Right atrium auricular region (tissue), 2 donors: ENCODE data around the gene PNMA6F. TPM values are rescaled to one million over a fixed set of nuclear protein-coding genes. Genes with fewer than 3 reads are reported as not detected.
"Not testable (repeated sequence)": the region's sequence is repeated elsewhere in the genome, so short reads cannot be mapped to it uniquely, and the experiment has no call there.

Experiments
- DNase-seq: peaks from one replicate; pipeline ENCODE4 v3.0.0-alpha.2; 2019; ENCODE audit warnings: low spot score
- H3K27ac ChIP-seq, 2 donors: fragments of 200-600 bp; sonication (generic); 1 replicate in 1 of 2; 2 replicates in 1 of 2; pipeline ENCODE4 v1.5.1; 2016 to 2019
- H3K27me3 ChIP-seq, 2 donors: fragments of 200-600 bp; sonication (generic); one replicate each; pipeline versions ENCODE4 v1.5.1 to v1.6.0; 2017 to 2019
- H3K36me3 ChIP-seq: fragments of 200-600 bp; sonication (generic); one replicate; pipeline ENCODE4 v1.5.1; 2016
- H3K4me1 ChIP-seq, 2 donors: fragments of 200-600 bp; sonication (generic); one replicate each; pipeline versions ENCODE4 v1.5.1 to v1.6.0; 2017 to 2019
- H3K4me3 ChIP-seq, 2 donors: fragments of 200-600 bp; sonication (generic); 1 replicate in 1 of 2; 2 replicates in 1 of 2; pipeline ENCODE4 v1.5.1; 2017 to 2019; ENCODE audit warnings: mild to moderate bottlenecking in 1 of 2, moderate library complexity in 1 of 2
- H3K9me3 ChIP-seq, 2 donors: fragments of 200-600 bp; sonication (generic); one replicate each; pipeline ENCODE4 v1.5.1; 2019
- total RNA-seq, 2 donors: library from RNA; depleted of rRNA; stranded (reverse); fragments of >200 nt; gene quantifications; one replicate each; pipeline ENCODE4 v1.1.0, GENCODE V29; 2016
- TF ChIP-seq, protein P1 (sequence below), 2 donors: fragments of 200-600 bp; sonication (generic); IDR thresholded peaks; one replicate each; pipeline ENCODE4 v1.5.1; 2019; ENCODE audit warnings: antibody characterized with exemption in 2 of 2

PNMA6F gene
- total RNA-seq, 2 donors from 2014 or later, result not detected

- Histone ChIP-seq H3K27ac (no peak overlapping the region), H3K4me3 (no peak overlapping the region), H3K4me1 (no peaks in the 10 kb centered on the region), H3K9me3 (no peaks in the 10 kb centered on the region), H3K36me3 (no peaks in the 10 kb centered on the region), H3K27me3 (no peaks in the 10 kb centered on the region)
- TF ChIP-seq, protein P1, sequence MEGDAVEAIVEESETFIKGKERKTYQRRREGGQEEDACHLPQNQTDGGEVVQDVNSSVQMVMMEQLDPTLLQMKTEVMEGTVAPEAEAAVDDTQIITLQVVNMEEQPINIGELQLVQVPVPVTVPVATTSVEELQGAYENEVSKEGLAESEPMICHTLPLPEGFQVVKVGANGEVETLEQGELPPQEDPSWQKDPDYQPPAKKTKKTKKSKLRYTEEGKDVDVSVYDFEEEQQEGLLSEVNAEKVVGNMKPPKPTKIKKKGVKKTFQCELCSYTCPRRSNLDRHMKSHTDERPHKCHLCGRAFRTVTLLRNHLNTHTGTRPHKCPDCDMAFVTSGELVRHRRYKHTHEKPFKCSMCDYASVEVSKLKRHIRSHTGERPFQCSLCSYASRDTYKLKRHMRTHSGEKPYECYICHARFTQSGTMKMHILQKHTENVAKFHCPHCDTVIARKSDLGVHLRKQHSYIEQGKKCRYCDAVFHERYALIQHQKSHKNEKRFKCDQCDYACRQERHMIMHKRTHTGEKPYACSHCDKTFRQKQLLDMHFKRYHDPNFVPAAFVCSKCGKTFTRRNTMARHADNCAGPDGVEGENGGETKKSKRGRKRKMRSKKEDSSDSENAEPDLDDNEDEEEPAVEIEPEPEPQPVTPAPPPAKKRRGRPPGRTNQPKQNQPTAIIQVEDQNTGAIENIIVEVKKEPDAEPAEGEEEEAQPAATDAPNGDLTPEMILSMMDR (IDR thresholded peaks at IDR 0.05), result no peak
- DNase-seq, result no peak
Measured at GRCh38 chrX:153302796-153303195, 18.8 kb downstream of the PNMA6F start.

GRCh38 chrX:153301746-153302145 lies 19.8 kb downstream of the PNMA6F start:
- Histone ChIP-seq H3K4me1 (no peaks in the 10 kb centered on the region), H3K27ac (no peak overlapping the region), H3K36me3 (no peaks in the 10 kb centered on the region), H3K4me3 (no peak overlapping the region), H3K9me3 (no peaks in the 10 kb centered on the region), H3K27me3 (no peaks in the 10 kb centered on the region)
- TF ChIP-seq, protein P1 (IDR thresholded peaks at IDR 0.05), result no peak
- no peak for DNase-seq

- Histone ChIP-seq H3K27me3 (no peaks in the 10 kb centered on the region), H3K9me3 (no peaks in the 10 kb centered on the region), H3K4me1 (no peaks in the 10 kb centered on the region), H3K4me3 (no peak overlapping the region), H3K36me3 (no peaks in the 10 kb centered on the region), H3K27ac (no peak overlapping the region)
- TF ChIP-seq, protein P1 (IDR thresholded peaks at IDR 0.05), result no peak
- DNase-seq, result peak; percentile 26
Measured at GRCh38 chrX:153299855-153300254, 21.7 kb downstream of the PNMA6F start.

GRCh38 chrX:153297376-153297775 lies 24.2 kb downstream of the PNMA6F start:
- Histone ChIP-seq H3K36me3 (no peaks in the 10 kb centered on the region), H3K27me3 (no peaks in the 10 kb centered on the region), H3K9me3 (no peaks in the 10 kb centered on the region), H3K4me3 (no peak overlapping the region), H3K27ac (no peak overlapping the region), H3K4me1 (no peaks in the 10 kb centered on the region)
- TF ChIP-seq, protein P1 (IDR thresholded peaks at IDR 0.05), result no peak
- DNase-seq, result no peak

GRCh38 chrX:153293485-153294071 lies 28.0 kb downstream of the PNMA6F start:
- not testable (repeated sequence) for DNase-seq, H3K4me3 ChIP-seq, H3K27me3 ChIP-seq, H3K4me1 ChIP-seq, H3K9me3 ChIP-seq, H3K36me3 ChIP-seq, H3K27ac ChIP-seq

- H3K27me3 ChIP-seq, H3K27ac ChIP-seq, DNase-seq, H3K9me3 ChIP-seq, H3K4me1 ChIP-seq, H3K36me3 ChIP-seq, H3K4me3 ChIP-seq: not testable (repeated sequence)
Measured at GRCh38 chrX:153288807-153289206, 32.8 kb downstream of the PNMA6F start.

- not testable (repeated sequence) for H3K27me3 ChIP-seq, H3K36me3 ChIP-seq, DNase-seq, H3K4me1 ChIP-seq, H3K4me3 ChIP-seq, H3K9me3 ChIP-seq, H3K27ac ChIP-seq
Measured at GRCh38 chrX:153285678-153286077, 35.9 kb downstream of the PNMA6F start.

- H3K4me3 ChIP-seq, H3K4me1 ChIP-seq, H3K9me3 ChIP-seq, H3K27ac ChIP-seq, H3K27me3 ChIP-seq, H3K36me3 ChIP-seq: not testable (repeated sequence)
- peak; percentile 11 for DNase-seq
Measured at GRCh38 chrX:153283982-153284381, 37.6 kb downstream of the PNMA6F start.

- H3K36me3 ChIP-seq, H3K9me3 ChIP-seq, DNase-seq, H3K27ac ChIP-seq, H3K4me3 ChIP-seq, H3K27me3 ChIP-seq, H3K4me1 ChIP-seq: not testable (repeated sequence)
Measured at GRCh38 chrX:153281784-153282183, 39.8 kb downstream of the PNMA6F start.

DNA sequence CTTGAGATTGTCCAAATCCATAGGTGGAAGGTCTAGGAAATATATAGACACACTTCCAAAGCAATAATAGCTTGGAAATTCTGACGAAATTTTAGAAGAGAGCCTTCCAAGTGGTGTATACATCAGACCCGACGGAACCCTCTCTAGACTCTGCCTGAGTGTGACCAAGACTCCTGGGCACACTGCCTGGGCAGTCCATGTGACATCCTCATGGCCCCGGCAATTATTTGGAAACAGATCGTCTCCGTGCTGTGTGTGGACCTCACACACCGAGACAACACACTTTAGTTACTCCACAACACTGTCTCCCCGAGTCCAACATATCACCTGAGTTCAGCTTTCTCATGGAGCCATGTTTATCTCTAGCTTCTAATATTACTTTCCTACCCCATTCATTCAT lies 42.3 kb downstream of the PNMA6F start:
- H3K27ac ChIP-seq, DNase-seq, H3K4me1 ChIP-seq, H3K36me3 ChIP-seq, H3K4me3 ChIP-seq, H3K9me3 ChIP-seq, H3K27me3 ChIP-seq: not testable (repeated sequence)

DNA sequence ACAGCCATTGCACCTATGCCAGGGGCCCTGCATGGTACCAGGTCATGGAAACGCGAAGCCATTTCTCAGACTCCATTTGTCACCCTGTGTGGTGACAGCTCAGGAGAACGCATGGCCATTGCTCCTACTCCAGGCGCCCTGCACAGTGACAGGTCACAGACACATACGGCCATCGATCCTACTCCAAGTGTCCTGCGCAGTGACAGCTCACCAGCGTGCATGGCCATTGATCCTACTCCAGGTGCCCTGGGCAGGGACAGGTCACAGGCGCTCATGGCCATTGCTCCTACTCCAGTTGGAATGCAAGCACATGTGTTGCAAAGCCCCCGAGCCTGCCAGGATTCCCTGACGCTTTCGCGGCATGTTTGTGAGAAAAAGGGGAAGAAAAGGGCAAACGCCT lies 45.5 kb downstream of the PNMA6F start:
- not testable (repeated sequence) for H3K9me3 ChIP-seq, DNase-seq, H3K4me3 ChIP-seq

More for the DNA sequence above, 45.5 kb downstream of the PNMA6F start:
- not testable (repeated sequence) for H3K27ac ChIP-seq, H3K4me1 ChIP-seq, H3K27me3 ChIP-seq, H3K36me3 ChIP-seq
